ENCODE results near the gene IL36B.

The IL36B gene

DNA sequence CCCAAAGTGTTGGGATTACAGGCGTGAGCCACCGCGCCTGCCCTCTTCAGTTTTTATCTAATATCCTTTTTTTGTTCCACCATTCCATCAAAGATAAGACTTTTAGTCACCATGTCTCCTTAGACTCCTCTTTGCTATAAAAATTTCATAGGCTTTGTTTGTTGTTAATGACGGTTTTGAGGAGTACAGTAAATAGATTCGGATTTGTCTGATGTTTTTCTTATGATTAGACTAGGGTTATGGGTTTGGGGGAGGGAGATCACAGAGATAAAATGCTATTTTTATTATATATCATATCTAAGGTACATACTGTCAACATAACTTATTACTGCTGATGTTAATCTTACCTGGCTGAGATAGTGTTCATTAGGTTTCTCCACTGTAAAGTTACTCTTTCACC, 6.2 kb downstream of the IL36B start:
- no peak for TF ChIP-seq GATA2 (IDR thresholded peaks at IDR 0.05; ENCODE audit: low read depth, low read length)
- TF ChIP-seq GATA3 (IDR thresholded peaks at IDR 0.05; ENCODE audit: low read depth, low read length): no peak

DNA sequence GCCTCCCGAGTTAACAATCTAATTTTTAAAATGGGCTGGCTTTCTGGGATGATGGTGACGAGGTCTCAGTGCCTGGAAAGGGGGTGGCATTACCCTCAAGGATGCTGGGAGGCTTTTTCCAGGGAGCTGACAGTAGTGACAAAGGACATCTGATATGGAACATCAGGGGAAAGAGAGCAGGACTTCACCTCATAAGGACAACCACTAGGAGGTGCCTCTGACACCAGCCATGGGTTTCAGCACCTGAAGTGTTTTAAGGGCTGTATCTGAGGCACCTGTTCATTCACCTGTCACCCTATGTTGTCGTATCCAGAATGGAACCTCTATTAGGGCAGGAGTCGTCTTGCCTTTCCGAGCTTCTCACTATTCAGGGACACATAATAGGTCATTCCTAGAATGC, 10.8 kb downstream of the IL36B start:
- no peak for TF ChIP-seq GATA3 (IDR thresholded peaks at IDR 0.05; ENCODE audit: low read depth, low read length)
- TF ChIP-seq GATA2 (IDR thresholded peaks at IDR 0.05; ENCODE audit: low read depth, low read length): no peak

DNA sequence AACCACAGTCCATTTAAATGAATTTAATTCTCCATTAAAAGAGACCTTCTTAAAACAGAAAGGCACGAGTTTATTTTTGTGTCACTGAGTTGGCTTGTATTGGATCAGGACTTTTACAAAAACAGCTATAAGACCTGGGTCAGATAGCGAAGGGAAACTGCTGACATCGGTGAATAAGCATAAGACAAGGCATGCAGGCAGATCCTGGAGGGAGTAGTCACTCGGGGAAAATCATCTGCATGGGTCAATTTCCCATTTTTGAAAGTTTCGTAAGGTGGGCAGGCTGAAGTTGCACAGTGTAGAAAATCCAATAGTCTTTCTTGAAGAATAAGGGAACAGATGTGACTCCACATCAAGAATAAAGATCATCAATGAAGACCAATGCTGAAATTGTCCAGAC, 12.9 kb downstream of the IL36B start:
- TF ChIP-seq GATA3 (IDR thresholded peaks at IDR 0.05; ENCODE audit: low read depth, low read length) (no peak), GATA2 (IDR thresholded peaks at IDR 0.05; ENCODE audit: low read depth, low read length) (no peak)

DNA sequence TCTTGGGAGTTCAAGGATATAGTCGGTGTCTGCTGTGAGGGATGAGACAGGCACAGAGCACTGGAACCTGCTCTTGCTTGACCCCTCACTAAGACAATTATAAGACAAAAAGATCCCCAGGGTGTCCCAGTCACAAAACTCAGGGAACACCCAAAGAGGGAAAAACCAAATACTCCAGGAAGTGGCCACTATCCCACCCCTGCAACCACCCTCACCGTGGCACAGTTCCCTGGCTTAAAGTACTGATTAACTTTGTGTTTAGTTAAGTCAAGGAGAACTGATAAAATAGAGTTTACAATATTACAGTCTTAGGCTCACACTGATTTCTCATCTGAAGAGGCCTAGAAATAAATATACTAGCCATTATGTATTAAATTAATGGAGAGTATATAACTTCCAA, 13.5 kb downstream of the IL36B start:
- TF ChIP-seq GATA3 (IDR thresholded peaks at IDR 0.05; ENCODE audit: low read depth, low read length) (no peak), GATA2 (IDR thresholded peaks at IDR 0.05; ENCODE audit: low read depth, low read length) (no peak)

DNA sequence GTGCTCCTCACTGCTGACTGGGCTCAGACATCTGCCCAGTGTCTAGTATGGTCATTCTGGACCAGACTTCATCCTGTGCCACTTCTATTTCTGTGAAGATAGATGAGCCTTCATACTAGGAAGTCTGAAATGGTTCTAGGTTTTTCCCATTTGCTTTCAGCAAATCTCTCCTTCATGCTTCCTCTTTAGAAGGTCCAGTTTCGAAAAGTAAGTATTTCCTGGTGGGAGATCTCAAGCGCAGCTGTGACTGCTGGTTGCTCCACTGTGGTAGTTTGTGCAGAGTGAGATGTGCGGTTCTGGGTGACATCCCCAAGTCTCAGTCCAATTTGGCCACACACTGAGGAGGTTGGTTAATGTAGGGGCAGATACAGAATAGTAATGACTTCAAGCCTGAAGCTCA, 14.4 kb downstream of the IL36B start:
- no peak for TF ChIP-seq GATA3 (IDR thresholded peaks at IDR 0.05; ENCODE audit: low read depth, low read length)
- no peak for TF ChIP-seq GATA2 (IDR thresholded peaks at IDR 0.05; ENCODE audit: low read depth, low read length)

DNA sequence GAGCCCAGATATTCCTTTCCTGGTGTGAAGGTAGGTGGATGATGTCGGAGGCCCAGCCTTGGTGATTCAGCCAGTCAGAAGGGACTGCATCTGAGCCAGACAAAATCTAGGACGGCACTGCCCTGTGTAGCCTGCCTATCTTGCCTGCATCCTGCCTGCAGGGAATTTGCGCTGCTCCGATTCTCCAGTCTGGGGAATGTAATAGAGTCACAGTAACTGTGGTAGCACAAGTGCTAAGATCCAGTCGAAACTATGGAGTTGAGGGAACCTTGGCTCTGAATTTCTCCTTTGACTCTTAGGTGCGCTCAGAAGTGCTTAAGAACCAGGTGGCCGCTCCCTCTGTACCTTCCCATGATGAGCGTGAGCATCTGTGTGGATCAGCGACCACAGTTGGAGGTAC, 15.9 kb downstream of the IL36B start:
- TF ChIP-seq GATA3 (IDR thresholded peaks at IDR 0.05; ENCODE audit: low read depth, low read length) (no peak), GATA2 (IDR thresholded peaks at IDR 0.05; ENCODE audit: low read depth, low read length) (no peak)

DNA sequence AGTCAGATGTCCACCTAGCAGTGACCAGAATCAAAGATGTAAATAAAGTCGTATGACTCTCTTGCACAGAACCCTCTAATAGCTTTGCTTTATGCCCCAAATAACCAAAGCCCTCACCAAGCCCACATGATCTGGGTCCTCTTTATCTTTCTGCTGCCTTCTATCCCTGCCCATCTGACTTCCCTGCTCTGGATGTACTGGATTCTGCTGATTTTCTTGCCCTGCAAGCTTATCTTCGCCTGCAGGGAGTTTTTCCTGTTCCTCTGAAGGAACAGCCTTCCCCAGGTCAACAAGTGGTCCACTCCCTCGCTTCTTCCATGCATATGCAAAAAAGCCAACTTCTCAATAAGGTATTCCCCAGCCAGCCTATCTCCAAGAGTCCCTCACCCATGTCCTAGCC, 18.7 kb downstream of the IL36B start:
- TF ChIP-seq GATA3 (IDR thresholded peaks at IDR 0.05; ENCODE audit: low read depth, low read length) (no peak), GATA2 (IDR thresholded peaks at IDR 0.05; ENCODE audit: low read depth, low read length) (no peak)

DNA sequence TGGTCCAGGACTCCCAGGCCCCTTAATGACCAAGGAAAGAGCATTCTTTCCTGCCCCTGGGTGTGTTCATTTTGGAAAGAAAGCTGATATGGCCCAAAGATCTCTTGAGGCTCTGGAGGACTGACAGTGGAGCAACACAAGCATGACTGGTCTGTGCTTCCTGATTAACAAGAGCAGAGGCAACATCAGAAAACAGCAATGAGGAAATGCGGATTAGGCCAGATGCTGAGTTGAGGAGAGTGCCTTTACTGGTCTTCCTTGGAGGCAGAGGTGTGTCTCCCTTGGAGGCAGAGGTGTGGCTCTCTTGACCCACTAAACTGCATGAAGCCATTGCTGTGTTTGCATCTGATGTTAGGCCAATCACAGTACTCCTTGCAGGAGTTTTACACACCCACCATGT, 19.9 kb downstream of the IL36B start:
- TF ChIP-seq GATA2 (IDR thresholded peaks at IDR 0.05; ENCODE audit: low read depth, low read length) (no peak), GATA3 (IDR thresholded peaks at IDR 0.05; ENCODE audit: low read depth, low read length) (no peak)

DNA sequence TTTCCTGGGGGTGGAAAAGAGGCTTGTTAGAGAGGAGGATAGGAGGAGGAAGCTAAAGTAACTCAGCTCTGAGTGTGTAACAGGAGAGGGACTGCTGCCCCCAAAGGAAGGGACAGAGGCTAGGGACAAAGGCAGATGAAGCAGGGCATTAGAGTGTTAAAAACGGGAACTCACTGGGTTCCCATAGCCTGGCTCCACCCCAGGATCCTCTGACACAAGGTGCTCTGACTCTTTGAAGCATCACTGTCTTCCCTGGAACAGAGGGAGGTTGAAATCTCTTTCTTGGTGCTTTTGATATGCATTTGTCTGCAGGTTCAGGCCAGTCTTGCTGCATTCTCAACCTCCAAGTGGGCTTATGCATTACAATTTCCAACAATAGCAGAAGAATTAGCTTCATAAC, 24.6 kb downstream of the IL36B start:
- TF ChIP-seq GATA2 (IDR thresholded peaks at IDR 0.05; ENCODE audit: low read depth, low read length) (no peak), GATA3 (IDR thresholded peaks at IDR 0.05; ENCODE audit: low read depth, low read length) (no peak)

DNA sequence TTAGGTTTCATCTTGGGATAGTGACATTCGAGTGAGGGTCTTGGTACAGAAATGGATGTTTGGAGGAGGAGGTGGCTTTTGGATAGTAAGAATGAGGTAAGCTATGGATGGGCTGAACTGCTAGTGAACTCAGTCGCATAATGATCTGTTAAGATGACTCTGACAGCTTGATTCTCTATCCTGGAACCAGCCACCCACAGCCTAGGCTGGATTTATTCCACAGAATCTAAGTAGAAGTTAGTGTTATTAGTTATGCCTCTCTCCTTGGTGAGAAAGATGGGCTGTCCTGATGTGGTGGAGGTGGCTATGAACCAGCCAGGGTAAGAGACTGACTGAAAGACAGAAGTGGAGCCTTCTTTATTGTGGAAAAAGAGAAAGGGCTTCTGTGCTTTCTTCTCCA, 25.0 kb downstream of the IL36B start:
- TF ChIP-seq GATA3 (IDR thresholded peaks at IDR 0.05; ENCODE audit: low read depth, low read length) (no peak), GATA2 (IDR thresholded peaks at IDR 0.05; ENCODE audit: low read depth, low read length) (no peak)

DNA sequence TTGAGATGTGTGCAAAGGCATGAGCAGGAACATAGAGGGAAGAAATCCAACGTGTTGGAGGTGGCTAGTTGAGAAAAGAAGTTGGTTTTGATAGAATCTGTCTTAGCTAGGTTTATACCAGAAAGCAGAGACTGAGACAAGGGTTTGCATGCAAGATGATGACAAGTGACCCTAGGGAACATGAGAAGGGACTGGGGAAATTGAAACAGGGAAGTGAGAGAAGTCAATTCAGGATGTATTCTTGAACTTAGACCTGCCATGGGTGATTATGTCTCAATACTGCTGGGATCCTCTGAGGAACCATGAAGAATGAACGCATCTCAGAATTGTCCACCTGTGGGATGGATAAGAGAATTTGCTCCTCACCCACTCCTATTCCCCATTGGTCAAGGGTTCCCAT, 26.9 kb downstream of the IL36B start:
- TF ChIP-seq GATA3 (IDR thresholded peaks at IDR 0.05; ENCODE audit: low read depth, low read length) (no peak), GATA2 (IDR thresholded peaks at IDR 0.05; ENCODE audit: low read depth, low read length) (no peak)

DNA sequence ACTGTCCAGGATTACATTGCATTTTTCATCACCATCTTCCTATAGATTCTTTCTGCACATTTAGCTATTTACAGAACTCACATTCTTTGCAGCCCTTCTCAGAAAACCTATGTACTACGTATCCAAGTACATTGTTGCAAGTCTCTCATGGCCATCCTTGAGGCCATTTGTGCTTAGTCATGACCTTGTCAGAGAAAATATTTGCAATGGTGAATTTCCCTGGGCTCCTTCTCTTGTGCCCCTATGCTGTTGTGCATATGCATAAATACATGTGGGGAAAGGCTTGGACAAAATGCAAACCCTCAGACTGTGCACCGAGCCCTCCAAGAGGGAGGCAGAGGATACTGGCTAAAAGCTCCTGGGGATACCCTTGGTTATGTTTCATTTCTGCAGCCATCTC, 27.9 kb downstream of the IL36B start:
- TF ChIP-seq GATA3 (IDR thresholded peaks at IDR 0.05; ENCODE audit: low read depth, low read length) (no peak), GATA2 (IDR thresholded peaks at IDR 0.05; ENCODE audit: low read depth, low read length) (no peak)

DNA sequence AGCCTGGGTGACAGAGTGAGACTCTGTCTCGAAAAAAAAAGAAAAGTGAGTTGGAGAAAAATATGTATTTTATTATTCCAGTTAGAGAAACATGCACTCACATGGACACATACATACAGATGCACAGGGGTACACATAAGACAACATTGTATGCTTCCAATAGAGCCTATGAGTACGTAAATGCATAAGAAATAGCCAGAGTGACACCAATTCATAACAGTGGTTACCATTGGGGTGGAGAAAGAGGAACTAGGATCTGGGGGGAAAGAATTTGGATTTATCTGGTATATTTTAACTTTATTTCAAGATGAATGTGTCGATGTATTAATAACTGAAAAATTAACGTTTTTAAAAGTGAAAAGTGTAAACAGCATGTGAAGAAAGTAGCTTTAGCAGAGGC, 31.4 kb downstream of the IL36B start:
- TF ChIP-seq GATA2 (IDR thresholded peaks at IDR 0.05; ENCODE audit: low read depth, low read length) (no peak), GATA3 (IDR thresholded peaks at IDR 0.05; ENCODE audit: low read depth, low read length) (no peak)

DNA sequence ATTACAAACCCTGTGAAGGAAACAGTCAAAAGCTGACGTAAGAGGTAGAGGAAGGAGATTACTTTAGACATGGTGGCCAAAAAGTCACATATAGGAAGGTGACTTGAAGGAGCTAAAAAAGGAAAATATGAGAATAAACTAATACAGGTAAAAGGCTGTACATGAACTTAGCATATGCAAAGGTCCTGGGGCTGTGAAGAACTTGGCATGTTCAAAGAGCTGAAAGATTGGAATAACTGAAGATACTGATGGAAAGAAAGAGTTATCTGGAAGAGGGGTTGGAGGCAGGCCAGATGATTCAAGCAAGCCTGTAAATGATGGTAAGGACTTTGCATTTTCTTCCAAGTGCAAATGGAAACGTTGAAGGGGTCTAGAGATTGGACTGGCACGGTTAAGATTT, 34.2 kb downstream of the IL36B start:
- no peak for TF ChIP-seq GATA2 (IDR thresholded peaks at IDR 0.05; ENCODE audit: low read depth, low read length)
- no peak for TF ChIP-seq GATA3 (IDR thresholded peaks at IDR 0.05; ENCODE audit: low read depth, low read length)

DNA sequence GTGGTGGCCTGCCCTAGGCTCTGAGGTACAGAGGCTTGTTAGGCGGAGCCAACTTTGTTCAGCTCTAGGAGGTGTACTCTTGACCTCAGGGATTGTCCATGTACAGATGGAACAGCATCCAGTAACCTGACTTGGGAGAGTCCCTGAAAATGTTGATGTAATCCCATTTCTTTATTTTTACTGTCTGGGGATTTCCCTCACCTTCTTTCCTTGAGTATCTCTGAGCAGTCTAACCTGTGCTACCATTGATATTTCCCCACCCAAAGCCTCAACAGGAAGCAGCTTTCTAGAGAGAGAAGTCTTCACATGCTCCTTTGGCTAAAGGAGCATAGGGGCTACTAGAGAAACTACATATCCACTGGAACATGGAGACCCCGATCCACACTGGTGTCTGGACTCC, 37.0 kb downstream of the IL36B start:
- TF ChIP-seq GATA2 (IDR thresholded peaks at IDR 0.05; ENCODE audit: low read depth, low read length): no peak
- no peak for TF ChIP-seq GATA3 (IDR thresholded peaks at IDR 0.05; ENCODE audit: low read depth, low read length)

DNA sequence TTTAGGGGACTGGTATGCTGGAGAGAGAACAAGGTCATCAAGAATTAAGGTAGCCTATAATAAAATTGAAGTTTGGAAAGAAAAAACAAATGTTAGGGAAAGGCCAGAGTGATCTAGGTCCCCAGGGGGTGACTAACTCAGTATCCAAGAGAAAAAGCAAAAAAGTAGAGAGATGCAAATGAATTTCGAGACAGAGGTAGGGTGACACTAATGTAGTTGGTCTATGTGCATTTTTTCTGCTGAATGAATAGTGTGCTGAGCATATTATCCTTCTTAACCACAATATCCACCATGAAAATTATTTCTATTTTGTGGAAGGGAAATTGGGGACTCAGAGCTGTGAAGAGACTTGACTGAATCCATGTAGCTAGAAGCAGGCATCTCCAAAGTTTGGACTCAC, 37.6 kb downstream of the IL36B start:
- no peak for TF ChIP-seq GATA3 (IDR thresholded peaks at IDR 0.05; ENCODE audit: low read depth, low read length)
- TF ChIP-seq GATA2 (IDR thresholded peaks at IDR 0.05; ENCODE audit: low read depth, low read length): no peak
